ENCODE measurements around the gene GRN.
A peak's percentile ranks its signal among the peaks of the same experiment; 100 is the strongest.

GRN gene

GRCh38 chr17:44363613-44364159 is 18.6 kb downstream of the GRN start, which contains the start of gene FAM171A2:
Gene FAM171A2, minus strand, starts transcription at chr17:44363853. Its CDS starts 139 bp downstream, at chr17:44363714.
- TF ChIP-seq TAF1 (IDR thresholded peaks at IDR 0.05; ENCODE audit: low read depth) (no peak), TCF12 (IDR thresholded peaks at IDR 0.05; ENCODE audit: low read depth) (no peak), ZBTB7A (IDR thresholded peaks at IDR 0.05; ENCODE audit: low read depth) (peak; percentile 94), YY1 (IDR thresholded peaks at IDR 0.05; ENCODE audit: low read depth) (no peak), CREB1 (IDR thresholded peaks at IDR 0.05; ENCODE audit: low read depth) (no peak), CEBPB (IDR thresholded peaks at IDR 0.05) (no peak), EP300 (IDR thresholded peaks at IDR 0.05; ENCODE audit: borderline replicate concordance) (no peak), NFIC (IDR thresholded peaks at IDR 0.05) (no peak), FOXM1 (IDR thresholded peaks at IDR 0.05; ENCODE audit: borderline replicate concordance, low read depth) (no peak), USF1 (IDR thresholded peaks at IDR 0.05) (no peak), REST (IDR thresholded peaks at IDR 0.05; ENCODE audit: low read depth) (no peak), RAD21 (IDR thresholded peaks at IDR 0.05; ENCODE audit: low read depth) (peak; percentile 18; the same call in 1 of the 2 replicates), TEAD4 (IDR thresholded peaks at IDR 0.05) (no peak), EGR1 (IDR thresholded peaks at IDR 0.05) (no peak), MAX (IDR thresholded peaks at IDR 0.05) (peak; percentile 60; the same call in 1 of the 2 replicates)

GRCh38 chr17:44367231-44367979 is 22.3 kb downstream of the GRN start:
- peak; percentile 39; the same call in 1 of the 2 replicates for TF ChIP-seq EP300 (IDR thresholded peaks at IDR 0.05; ENCODE audit: borderline replicate concordance)
- TF ChIP-seq CEBPB (IDR thresholded peaks at IDR 0.05) = no peak
- peak; percentile 88 for TF ChIP-seq NFIC (IDR thresholded peaks at IDR 0.05)
- no peak for TF ChIP-seq REST (IDR thresholded peaks at IDR 0.05; ENCODE audit: low read depth)
- TF ChIP-seq TAF1 (IDR thresholded peaks at IDR 0.05; ENCODE audit: low read depth) = no peak
- TF ChIP-seq EGR1 (IDR thresholded peaks at IDR 0.05) = no peak
- 0 out of 2 replicates have a peak, but pooled peaks have one; percentile 22 for TF ChIP-seq YY1 (IDR thresholded peaks at IDR 0.05; ENCODE audit: low read depth)
- peak; percentile 48; the same call in 1 of the 2 replicates for TF ChIP-seq TCF12 (IDR thresholded peaks at IDR 0.05; ENCODE audit: low read depth)
- no peak for TF ChIP-seq RAD21 (IDR thresholded peaks at IDR 0.05; ENCODE audit: low read depth)
- no peak for TF ChIP-seq ZBTB7A (IDR thresholded peaks at IDR 0.05; ENCODE audit: low read depth)
- TF ChIP-seq CREB1 (IDR thresholded peaks at IDR 0.05; ENCODE audit: low read depth) = no peak
- TF ChIP-seq TEAD4 (IDR thresholded peaks at IDR 0.05) = 0 out of 2 replicates have a peak, but pooled peaks have one; percentile 9
- TF ChIP-seq FOXM1 (IDR thresholded peaks at IDR 0.05; ENCODE audit: borderline replicate concordance, low read depth) = no peak
- no peak for TF ChIP-seq MAX (IDR thresholded peaks at IDR 0.05)
- no peak for TF ChIP-seq USF1 (IDR thresholded peaks at IDR 0.05)

- TF ChIP-seq ZBTB7A (IDR thresholded peaks at IDR 0.05; ENCODE audit: low read depth) = no peak
- TF ChIP-seq USF1 (IDR thresholded peaks at IDR 0.05) = no peak
- TF ChIP-seq EGR1 (IDR thresholded peaks at IDR 0.05) = no peak
- no peak for TF ChIP-seq EP300 (IDR thresholded peaks at IDR 0.05; ENCODE audit: borderline replicate concordance)
- TF ChIP-seq TCF12 (IDR thresholded peaks at IDR 0.05; ENCODE audit: low read depth) = no peak
- no peak for TF ChIP-seq TAF1 (IDR thresholded peaks at IDR 0.05; ENCODE audit: low read depth)
- TF ChIP-seq NFIC (IDR thresholded peaks at IDR 0.05) = no peak
- TF ChIP-seq FOXM1 (IDR thresholded peaks at IDR 0.05; ENCODE audit: borderline replicate concordance, low read depth) = no peak
- TF ChIP-seq RAD21 (IDR thresholded peaks at IDR 0.05; ENCODE audit: low read depth) = no peak
Observed at GRCh38 chr17:44372036-44372435, 26.9 kb downstream of the GRN start.

GRCh38 chr17:44374306-44375195 is 29.4 kb downstream of the GRN start:
- no peak for TF ChIP-seq NFIC (IDR thresholded peaks at IDR 0.05)
- no peak for TF ChIP-seq EGR1 (IDR thresholded peaks at IDR 0.05)
- TF ChIP-seq TCF12 (IDR thresholded peaks at IDR 0.05; ENCODE audit: low read depth) = no peak
- TF ChIP-seq ZBTB7A (IDR thresholded peaks at IDR 0.05; ENCODE audit: low read depth) = no peak
- TF ChIP-seq FOXM1 (IDR thresholded peaks at IDR 0.05; ENCODE audit: borderline replicate concordance, low read depth) = no peak
- TF ChIP-seq RAD21 (IDR thresholded peaks at IDR 0.05; ENCODE audit: low read depth) = peak; percentile 4; the same call in 1 of the 2 replicates
- TF ChIP-seq REST (IDR thresholded peaks at IDR 0.05; ENCODE audit: low read depth) = no peak
- TF ChIP-seq USF1 (IDR thresholded peaks at IDR 0.05) = no peak
- TF ChIP-seq EP300 (IDR thresholded peaks at IDR 0.05; ENCODE audit: borderline replicate concordance) = no peak
- 0 out of 2 replicates have a peak, but pooled peaks have one; percentile 8 for TF ChIP-seq TEAD4 (IDR thresholded peaks at IDR 0.05)
- TF ChIP-seq MAX (IDR thresholded peaks at IDR 0.05) = peak; percentile 24; the same call in 1 of the 2 replicates
- peak; percentile 32; the same call in 1 of the 2 replicates for TF ChIP-seq TAF1 (IDR thresholded peaks at IDR 0.05; ENCODE audit: low read depth)
- no peak for TF ChIP-seq CREB1 (IDR thresholded peaks at IDR 0.05; ENCODE audit: low read depth)
- peak; percentile 25; the same call in 1 of the 2 replicates for TF ChIP-seq YY1 (IDR thresholded peaks at IDR 0.05; ENCODE audit: low read depth)
- no peak for TF ChIP-seq CEBPB (IDR thresholded peaks at IDR 0.05)
